HG02798 (cell line): Measurements from ENCODE around the gene PFDN1.

ENCODE experiments used
- ATAC-seq: cut with Tn5 transposase; IDR thresholded peaks from one replicate; pipeline ENCODE4 v1.9.1; 2021; ENCODE audit warnings: mild to moderate bottlenecking; ENCODE audit not compliant: unreplicated experiment, poor library complexity

The PFDN1 gene

GRCh38 chr5:140329739-140330481 is 27.0 kb upstream of the PFDN1 start:
- ATAC-seq, result no peak

GRCh38 chr5:140328036-140328764 is 25.3 kb upstream of the PFDN1 start:
- ATAC-seq, result peak; percentile 60

- ATAC-seq, result no peak
Observed at GRCh38 chr5:140327589-140327988, 24.7 kb upstream of the PFDN1 start.

GRCh38 chr5:140325486-140325885 is 22.6 kb upstream of the PFDN1 start:
- ATAC-seq, result no peak

DNA sequence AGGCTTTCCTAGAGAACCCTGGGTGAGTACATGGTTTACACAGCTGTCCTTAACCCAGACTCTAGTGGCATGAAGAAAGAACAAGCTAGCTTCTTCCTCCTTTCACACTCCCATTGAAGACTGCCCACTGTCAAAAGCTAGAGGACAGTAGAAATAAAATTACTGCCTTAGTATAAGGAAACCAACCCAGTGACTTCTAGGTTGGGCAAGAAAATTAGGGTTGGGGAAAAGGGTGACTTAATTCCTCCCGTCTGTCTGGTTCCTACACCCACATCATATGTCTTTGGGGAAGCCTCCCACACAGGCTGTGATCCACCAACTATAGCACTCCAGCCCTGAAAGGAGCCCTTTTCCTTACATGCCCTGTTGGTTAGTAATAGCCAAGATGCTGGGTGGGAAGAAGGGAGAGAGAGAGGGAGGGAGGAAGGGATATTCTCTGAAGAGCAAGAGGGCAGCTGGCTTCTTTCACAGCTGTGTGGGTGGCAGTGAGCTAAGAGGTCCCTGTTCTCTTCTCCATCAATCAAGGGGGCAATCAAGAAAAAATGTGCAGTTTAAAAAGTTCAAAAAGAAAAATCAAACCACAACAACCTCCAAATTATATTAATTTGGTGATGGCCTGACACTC is 21.8 kb upstream of the PFDN1 start:
- no peak for ATAC-seq

DNA sequence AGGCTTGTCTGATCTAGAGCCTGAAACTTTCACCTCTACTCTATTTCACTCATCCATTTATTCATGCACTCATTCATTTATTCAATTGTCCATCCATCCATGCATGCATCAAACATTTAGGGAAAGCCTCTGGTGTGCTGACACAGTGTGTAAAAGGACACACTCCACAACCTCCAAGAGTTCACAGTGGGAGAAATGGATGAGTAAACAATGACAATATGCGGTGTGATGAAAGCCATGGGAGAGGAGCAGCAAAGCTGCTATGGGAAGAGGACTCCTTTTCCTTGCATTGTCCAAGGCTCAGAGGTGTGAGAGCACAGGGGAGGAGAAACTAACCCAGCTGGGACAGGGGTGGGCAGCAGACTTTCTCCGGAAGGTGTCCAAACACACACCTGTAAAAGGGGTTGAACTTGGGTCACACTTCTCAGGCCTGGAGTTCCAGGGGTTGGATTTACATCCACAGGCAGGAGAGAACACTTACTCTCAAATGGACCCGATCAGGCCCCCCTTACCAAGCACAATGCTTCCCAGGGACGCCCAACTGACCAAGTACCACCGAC is 21.2 kb upstream of the PFDN1 start:
- no peak for ATAC-seq

- ATAC-seq, result no peak
Observed at GRCh38 chr5:140322751-140323731, 20.1 kb upstream of the PFDN1 start.

DNA sequence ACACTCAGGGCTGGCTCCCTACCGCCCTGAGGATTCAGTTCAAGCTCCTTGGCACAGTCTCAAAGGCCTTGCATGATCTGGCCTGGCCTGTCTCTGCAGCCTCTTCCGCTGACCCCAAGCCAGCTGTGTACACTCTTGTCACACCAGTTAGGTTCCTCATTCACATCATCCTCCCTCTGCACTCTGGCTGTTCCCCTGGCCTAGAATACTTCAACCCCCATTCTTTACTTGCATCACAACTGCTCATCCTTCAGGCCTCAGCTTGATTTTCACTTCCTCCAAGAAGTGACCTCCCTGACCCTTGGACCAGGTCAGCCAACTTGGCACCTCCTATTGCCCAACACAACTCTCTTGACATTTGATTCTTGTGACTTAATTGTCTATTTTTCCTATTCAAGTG is 18.9 kb upstream of the PFDN1 start:
- ATAC-seq, result no peak

DNA sequence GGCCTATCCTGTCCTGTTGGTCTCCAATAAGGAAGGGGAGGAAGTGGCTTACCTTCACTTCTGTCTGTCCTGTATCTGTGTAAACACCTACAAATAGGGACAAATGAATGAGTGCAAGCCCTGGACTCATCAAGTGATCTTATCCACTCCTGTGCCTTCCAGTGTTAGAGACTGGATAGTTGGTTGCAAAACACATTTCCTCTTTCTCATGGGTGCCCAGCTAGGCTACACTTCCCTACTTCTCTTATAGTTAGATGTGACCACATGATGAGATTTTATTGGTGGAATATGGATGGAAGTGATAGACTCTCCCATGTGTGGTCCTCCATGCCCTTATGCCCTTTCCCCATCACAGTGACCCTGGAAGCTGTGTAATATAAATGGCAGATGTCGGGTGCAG is 16.9 kb upstream of the PFDN1 start:
- ATAC-seq, result no peak

GRCh38 chr5:140318792-140319191 is 15.9 kb upstream of the PFDN1 start:
- no peak for ATAC-seq

DNA sequence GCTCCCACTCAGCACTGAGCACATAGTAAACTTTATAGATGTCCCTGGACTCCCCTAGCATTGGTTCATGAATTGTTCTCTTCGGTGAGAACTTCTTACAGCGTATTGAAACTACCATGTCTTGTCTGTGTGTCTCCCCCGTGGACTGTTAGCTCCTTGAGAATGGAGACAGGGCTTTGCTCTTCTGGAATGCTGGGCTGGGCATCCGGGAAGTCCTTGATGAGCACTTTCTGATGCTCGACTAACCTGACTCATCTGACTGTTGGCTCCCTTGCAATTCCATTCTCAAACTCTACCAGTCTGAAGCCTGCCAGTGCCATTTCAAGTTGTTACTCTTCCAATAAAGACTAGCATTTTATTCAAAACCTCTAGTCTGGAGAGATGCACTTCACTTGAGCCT is 15.0 kb upstream of the PFDN1 start:
- no peak for ATAC-seq

DNA sequence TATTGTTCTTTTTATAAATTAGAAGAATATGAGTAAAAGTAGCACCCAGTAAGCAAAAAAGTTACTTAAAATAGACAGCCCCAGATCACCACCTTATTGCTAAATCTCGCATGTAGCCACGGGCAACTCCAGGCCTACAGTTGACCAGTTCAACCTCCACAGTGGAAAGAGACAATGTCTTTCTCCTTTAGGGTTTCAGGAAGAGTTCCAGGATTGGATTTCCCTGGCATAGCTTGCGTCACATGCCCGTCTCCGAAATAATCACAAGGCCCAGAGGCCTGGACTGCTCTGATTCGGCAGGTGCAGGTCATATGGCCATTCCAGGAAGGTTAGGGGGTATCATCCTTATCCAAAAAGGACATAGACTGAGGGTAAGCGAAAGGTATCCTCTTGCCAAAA is 9.9 kb upstream of the PFDN1 start:
- no peak for ATAC-seq

DNA sequence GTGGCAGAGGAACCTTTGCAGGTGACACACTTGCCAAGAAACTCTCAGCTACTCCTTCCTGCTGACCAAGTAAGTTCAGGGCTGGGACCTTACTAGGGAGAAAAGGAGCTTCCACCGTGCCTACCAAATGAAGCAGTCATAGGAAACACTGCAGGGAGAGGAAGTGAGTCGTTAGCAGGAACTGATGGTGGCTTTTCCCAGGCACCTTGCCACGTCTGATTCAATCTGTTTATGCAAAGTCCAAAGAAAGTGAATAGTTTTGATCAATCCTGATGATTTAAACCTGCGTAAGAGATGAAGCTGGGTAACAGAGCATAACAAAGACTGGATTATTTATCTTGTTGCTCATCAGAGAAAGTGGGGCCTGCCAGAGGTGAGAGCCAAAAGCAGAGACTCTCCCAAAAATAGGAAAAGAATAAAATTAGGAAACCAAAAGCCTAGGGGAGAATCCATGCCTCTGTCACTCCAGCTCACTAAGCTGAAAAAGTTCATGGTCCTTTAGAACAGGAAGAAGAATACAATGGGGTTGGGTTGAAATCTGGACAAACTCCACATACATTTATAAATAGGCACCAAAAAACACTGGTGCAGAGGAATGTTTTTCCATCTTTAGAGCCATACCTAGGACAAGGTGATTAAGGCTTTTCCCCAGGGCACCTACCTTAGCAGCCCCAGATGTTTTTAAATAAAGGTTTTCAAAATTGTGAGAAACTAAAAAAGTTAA is 9.3 kb upstream of the PFDN1 start:
- ATAC-seq, result no peak

DNA sequence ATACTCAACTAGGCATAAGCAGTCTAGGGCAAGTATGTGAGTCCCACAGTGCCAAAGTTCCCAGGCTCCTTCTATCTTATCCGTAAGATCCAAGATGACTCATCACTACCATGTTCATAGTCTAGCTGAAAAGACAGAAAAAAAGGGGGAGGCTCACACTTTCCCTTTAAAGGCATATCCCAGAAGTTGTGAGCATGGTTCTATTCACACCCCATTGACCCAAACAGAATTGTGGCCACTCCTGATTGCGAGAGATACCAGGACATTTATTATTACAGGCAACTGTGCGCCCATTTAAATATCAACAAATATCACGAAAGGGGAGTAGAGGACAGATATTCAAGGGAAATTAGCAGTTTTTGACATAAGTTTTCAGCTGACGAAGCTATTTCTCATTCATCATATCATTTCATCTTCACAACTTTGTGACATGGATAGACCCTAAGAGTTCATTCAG is 8.1 kb upstream of the PFDN1 start:
- ATAC-seq, result no peak

- no peak for ATAC-seq
Observed at GRCh38 chr5:140310434-140310833, 7.5 kb upstream of the PFDN1 start.

GRCh38 chr5:140309706-140310249 is 6.9 kb upstream of the PFDN1 start:
- ATAC-seq, result no peak

GRCh38 chr5:140305471-140305870 is 2.6 kb upstream of the PFDN1 start:
- no peak for ATAC-seq

- ATAC-seq, result no peak
Observed at GRCh38 chr5:140303966-140304365, 1.1 kb upstream of the PFDN1 start.

GRCh38 chr5:140301136-140301535 is 1.8 kb downstream of the PFDN1 start:
- ATAC-seq, result no peak
